Measurements from ENCODE around the gene ACAA1. TPM values are rescaled to one million over a fixed set of nuclear protein-coding genes. Genes with fewer than 3 reads are reported as not detected.

ACAA1 gene
- total and polyA plus RNA-seq, 4 donors = 220 to 410 (median 340) TPM

DNA sequence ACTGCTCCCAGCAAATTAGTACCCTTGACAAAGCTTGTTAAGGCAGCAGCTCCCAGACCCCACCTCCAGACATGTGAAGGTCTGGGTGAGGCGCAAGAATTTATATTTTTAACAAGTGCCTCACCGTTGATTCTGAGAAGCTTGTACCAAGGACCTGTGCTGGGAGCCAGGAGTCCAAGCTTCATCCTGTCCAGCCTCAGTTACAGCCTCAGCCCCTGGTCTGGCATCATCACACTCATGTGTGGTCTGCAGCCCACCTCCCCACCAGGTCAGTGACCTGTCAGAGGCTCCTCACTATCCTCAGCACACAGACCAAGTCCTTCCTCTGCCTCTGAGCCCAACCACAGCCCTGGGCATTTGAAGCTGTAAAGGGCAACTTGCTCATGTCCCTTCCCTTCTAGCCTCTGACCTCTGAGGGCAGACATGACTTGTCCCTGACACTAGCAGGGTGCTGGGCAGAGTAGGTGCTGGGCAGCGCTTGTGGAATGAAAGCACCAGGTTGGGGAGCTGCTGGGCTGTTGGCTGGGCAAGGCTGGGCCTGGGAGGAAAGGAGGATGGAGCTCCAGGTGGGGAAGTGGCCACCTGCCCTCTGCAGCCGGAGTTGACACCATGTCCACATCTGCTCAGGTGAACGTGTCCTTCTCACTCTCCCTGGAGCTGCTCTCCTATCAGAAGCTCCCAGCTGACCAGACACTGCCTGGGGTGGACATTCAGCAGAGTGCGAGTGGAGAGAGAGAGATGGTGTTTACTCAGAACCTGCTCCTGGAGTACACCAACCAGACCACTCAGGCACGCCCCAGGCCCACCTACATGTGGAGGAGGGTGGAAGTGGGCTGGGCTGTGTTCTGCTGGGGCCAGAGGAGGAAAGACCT, 16.9 kb downstream of the ACAA1 start:
- H3K27ac ChIP-seq (ENCODE audit: low read depth in 1 of 2, low read length in 2 of 2) = no peak overlapping the region
- 88% methylated on average over 7 of the region's 7 CpGs for WGBS
- no peaks in the 10 kb centered on the region for H3K9me3 ChIP-seq (ENCODE audit: control insufficient read depth in 4 of 4, low read length in 3 of 4)
- peak; percentile 48 for DNase-seq (ENCODE audit: low spot score)
- H3K27me3 ChIP-seq (ENCODE audit: control insufficient read depth in 4 of 4, insufficient read depth in 4 of 4, low read length in 3 of 4) = no peaks in the 10 kb centered on the region
- no peak overlapping the region for H3K4me3 ChIP-seq (ENCODE audit: low read depth in 1 of 3, low read length in 3 of 3)
- H3K4me1 ChIP-seq (ENCODE audit: control insufficient read depth in 4 of 4, insufficient read depth in 4 of 4, low read length in 3 of 4) = peaks cover 3 to 63% (median 48%) of the 10 kb centered on the region in 4 donors
- peaks cover 23 to 41% (median 37%) of the 10 kb centered on the region in 4 donors for H3K36me3 ChIP-seq (ENCODE audit: control insufficient read depth in 4 of 4, insufficient read depth in 3 of 4, low read depth in 1 of 4, low read length in 3 of 4)
- TF ChIP-seq, protein P1, sequence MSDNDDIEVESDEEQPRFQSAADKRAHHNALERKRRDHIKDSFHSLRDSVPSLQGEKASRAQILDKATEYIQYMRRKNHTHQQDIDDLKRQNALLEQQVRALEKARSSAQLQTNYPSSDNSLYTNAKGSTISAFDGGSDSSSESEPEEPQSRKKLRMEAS (IDR thresholded peaks at IDR 0.05) = no peak
- TF ChIP-seq, protein P2, sequence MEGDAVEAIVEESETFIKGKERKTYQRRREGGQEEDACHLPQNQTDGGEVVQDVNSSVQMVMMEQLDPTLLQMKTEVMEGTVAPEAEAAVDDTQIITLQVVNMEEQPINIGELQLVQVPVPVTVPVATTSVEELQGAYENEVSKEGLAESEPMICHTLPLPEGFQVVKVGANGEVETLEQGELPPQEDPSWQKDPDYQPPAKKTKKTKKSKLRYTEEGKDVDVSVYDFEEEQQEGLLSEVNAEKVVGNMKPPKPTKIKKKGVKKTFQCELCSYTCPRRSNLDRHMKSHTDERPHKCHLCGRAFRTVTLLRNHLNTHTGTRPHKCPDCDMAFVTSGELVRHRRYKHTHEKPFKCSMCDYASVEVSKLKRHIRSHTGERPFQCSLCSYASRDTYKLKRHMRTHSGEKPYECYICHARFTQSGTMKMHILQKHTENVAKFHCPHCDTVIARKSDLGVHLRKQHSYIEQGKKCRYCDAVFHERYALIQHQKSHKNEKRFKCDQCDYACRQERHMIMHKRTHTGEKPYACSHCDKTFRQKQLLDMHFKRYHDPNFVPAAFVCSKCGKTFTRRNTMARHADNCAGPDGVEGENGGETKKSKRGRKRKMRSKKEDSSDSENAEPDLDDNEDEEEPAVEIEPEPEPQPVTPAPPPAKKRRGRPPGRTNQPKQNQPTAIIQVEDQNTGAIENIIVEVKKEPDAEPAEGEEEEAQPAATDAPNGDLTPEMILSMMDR (IDR thresholded peaks at IDR 0.05; ENCODE audit: low read depth, low read length, missing input control) = no peak
- no peak for TF ChIP-seq HNF4G (IDR thresholded peaks at IDR 0.05)
- no peak for TF ChIP-seq NR2F2 (IDR thresholded peaks at IDR 0.05)
- TF ChIP-seq FOXA2 (IDR thresholded peaks at IDR 0.05) = no peak
- no peak for TF ChIP-seq YY1 (IDR thresholded peaks at IDR 0.05)
- TF ChIP-seq, protein P3, sequence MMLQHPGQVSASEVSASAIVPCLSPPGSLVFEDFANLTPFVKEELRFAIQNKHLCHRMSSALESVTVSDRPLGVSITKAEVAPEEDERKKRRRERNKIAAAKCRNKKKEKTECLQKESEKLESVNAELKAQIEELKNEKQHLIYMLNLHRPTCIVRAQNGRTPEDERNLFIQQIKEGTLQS (IDR thresholded peaks at IDR 0.05) = no peak
- no peak overlapping the region for H3K9ac ChIP-seq (ENCODE audit: low read depth in 1 of 2, low read length in 2 of 2)

DNA sequence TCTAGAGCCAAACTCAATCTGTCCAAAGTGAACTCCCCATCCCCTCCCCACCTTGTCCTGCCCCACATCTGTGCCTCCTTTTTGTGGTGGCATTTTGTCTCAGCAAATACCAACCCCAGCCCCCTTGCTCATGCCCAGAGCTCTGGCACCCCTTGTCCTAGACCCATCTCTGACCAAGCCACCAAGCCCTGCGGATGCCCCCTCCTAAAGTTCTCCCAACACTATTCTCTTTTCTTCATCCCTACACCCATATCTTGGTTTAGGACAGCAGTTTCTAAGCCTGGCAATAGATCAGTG, 17.7 kb downstream of the ACAA1 start:
- H3K4me1 ChIP-seq (ENCODE audit: control insufficient read depth in 4 of 4, insufficient read depth in 4 of 4, low read length in 3 of 4) = peaks cover 1 to 54% (median 39%) of the 10 kb centered on the region in 4 donors
- no peak overlapping the region for H3K9ac ChIP-seq (ENCODE audit: low read depth in 1 of 2, low read length in 2 of 2)
- TF ChIP-seq, protein P2 (IDR thresholded peaks at IDR 0.05; ENCODE audit: low read depth, low read length, missing input control) = no peak
- TF ChIP-seq EGR1 (IDR thresholded peaks at IDR 0.05; ENCODE audit: low read depth in 2 of 2) (no peak), RXRA (IDR thresholded peaks at IDR 0.05) (no peak), HNF4A (conservative IDR thresholded peaks at IDR 0.05) (no peak), GABPA (IDR thresholded peaks at IDR 0.05 in 1 of 2, conservative IDR thresholded peaks at IDR 0.05 in 1 of 2) (no peak), RAD21 (IDR thresholded peaks at IDR 0.05) (no peak), TAF1 (conservative IDR thresholded peaks at IDR 0.05) (no peak), NR2F2 (IDR thresholded peaks at IDR 0.05) (no peak), JUND (IDR thresholded peaks at IDR 0.05) (no peak), SP1 (IDR thresholded peaks at IDR 0.05) (no peak), YY1 (IDR thresholded peaks at IDR 0.05) (no peak), HNF4G (IDR thresholded peaks at IDR 0.05) (no peak), FOXA1 (IDR thresholded peaks at IDR 0.05) (no peak)
- TF ChIP-seq, protein P1 (IDR thresholded peaks at IDR 0.05) = no peak
- TF ChIP-seq, protein P4, sequence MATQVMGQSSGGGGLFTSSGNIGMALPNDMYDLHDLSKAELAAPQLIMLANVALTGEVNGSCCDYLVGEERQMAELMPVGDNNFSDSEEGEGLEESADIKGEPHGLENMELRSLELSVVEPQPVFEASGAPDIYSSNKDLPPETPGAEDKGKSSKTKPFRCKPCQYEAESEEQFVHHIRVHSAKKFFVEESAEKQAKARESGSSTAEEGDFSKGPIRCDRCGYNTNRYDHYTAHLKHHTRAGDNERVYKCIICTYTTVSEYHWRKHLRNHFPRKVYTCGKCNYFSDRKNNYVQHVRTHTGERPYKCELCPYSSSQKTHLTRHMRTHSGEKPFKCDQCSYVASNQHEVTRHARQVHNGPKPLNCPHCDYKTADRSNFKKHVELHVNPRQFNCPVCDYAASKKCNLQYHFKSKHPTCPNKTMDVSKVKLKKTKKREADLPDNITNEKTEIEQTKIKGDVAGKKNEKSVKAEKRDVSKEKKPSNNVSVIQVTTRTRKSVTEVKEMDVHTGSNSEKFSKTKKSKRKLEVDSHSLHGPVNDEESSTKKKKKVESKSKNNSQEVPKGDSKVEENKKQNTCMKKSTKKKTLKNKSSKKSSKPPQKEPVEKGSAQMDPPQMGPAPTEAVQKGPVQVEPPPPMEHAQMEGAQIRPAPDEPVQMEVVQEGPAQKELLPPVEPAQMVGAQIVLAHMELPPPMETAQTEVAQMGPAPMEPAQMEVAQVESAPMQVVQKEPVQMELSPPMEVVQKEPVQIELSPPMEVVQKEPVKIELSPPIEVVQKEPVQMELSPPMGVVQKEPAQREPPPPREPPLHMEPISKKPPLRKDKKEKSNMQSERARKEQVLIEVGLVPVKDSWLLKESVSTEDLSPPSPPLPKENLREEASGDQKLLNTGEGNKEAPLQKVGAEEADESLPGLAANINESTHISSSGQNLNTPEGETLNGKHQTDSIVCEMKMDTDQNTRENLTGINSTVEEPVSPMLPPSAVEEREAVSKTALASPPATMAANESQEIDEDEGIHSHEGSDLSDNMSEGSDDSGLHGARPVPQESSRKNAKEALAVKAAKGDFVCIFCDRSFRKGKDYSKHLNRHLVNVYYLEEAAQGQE (IDR thresholded peaks at IDR 0.05) = no peak
- TF ChIP-seq, protein P3 (IDR thresholded peaks at IDR 0.05) = no peak
- TF ChIP-seq, protein P5, sequence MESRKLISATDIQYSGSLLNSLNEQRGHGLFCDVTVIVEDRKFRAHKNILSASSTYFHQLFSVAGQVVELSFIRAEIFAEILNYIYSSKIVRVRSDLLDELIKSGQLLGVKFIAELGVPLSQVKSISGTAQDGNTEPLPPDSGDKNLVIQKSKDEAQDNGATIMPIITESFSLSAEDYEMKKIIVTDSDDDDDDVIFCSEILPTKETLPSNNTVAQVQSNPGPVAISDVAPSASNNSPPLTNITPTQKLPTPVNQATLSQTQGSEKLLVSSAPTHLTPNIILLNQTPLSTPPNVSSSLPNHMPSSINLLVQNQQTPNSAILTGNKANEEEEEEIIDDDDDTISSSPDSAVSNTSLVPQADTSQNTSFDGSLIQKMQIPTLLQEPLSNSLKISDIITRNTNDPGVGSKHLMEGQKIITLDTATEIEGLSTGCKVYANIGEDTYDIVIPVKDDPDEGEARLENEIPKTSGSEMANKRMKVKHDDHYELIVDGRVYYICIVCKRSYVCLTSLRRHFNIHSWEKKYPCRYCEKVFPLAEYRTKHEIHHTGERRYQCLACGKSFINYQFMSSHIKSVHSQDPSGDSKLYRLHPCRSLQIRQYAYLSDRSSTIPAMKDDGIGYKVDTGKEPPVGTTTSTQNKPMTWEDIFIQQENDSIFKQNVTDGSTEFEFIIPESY (IDR thresholded peaks at IDR 0.05) = no peak
- no peaks in the 10 kb centered on the region for H3K9me3 ChIP-seq (ENCODE audit: control insufficient read depth in 4 of 4, low read length in 3 of 4)
- peaks cover 23 to 35% (median 31%) of the 10 kb centered on the region in 4 donors for H3K36me3 ChIP-seq (ENCODE audit: control insufficient read depth in 4 of 4, insufficient read depth in 3 of 4, low read depth in 1 of 4, low read length in 3 of 4)
- 100% methylated on average over 1 of the region's 1 CpG for WGBS
- no peak for DNase-seq (ENCODE audit: low spot score)
- no peaks in the 10 kb centered on the region for H3K27me3 ChIP-seq (ENCODE audit: control insufficient read depth in 4 of 4, insufficient read depth in 4 of 4, low read length in 3 of 4)
- H3K4me3 ChIP-seq (ENCODE audit: low read depth in 1 of 3, low read length in 3 of 3) = no peak overlapping the region
- no peak overlapping the region for H3K27ac ChIP-seq (ENCODE audit: low read depth in 1 of 2, low read length in 2 of 2)

All from liver (tissue), 9 donors.